HEK293T (cell line): ENCODE data around the gene HOXB3.

Experiments used
- ELF4 ChIP-seq: fragments of 450-650 bp; IDR thresholded peaks from 2 replicates; pipeline ENCODE4 v1.6.1; 2017; ENCODE audit warnings: antibody characterized with exemption
- FOXA1 ChIP-seq: fragments of 450-650 bp; IDR thresholded peaks from 2 replicates; pipeline ENCODE4 v1.6.1; 2016; ENCODE audit warnings: mild to moderate bottlenecking
- FOXK2 ChIP-seq: fragments of 450-650 bp; IDR thresholded peaks from 2 replicates; pipeline ENCODE4 v1.6.1; 2016; ENCODE audit warnings: mild to moderate bottlenecking
- FOXM1 ChIP-seq: fragments of 450-650 bp; IDR thresholded peaks from 2 replicates; pipeline ENCODE4 v1.6.1; 2017; ENCODE audit warnings: mild to moderate bottlenecking, borderline replicate concordance
- PKNOX1 ChIP-seq: fragments of 450-650 bp; IDR thresholded peaks from 2 replicates; pipeline ENCODE4 v1.6.1; 2016
- SP1 ChIP-seq: fragments of 450-650 bp; IDR thresholded peaks from 2 replicates; pipeline ENCODE4 v1.6.1; 2017
- SUZ12 ChIP-seq: fragments of 450-650 bp; IDR thresholded peaks from 2 replicates; pipeline ENCODE4 v1.6.1; 2016; ENCODE audit warnings: mild to moderate bottlenecking
- TARDBP ChIP-seq: fragments of 450-650 bp; IDR thresholded peaks from 2 replicates; pipeline ENCODE4 v1.6.1; 2016
- ZNF384 ChIP-seq: fragments of 450-650 bp; IDR thresholded peaks from 2 replicates; pipeline ENCODE4 v1.6.1; 2016

GRCh38 chr17:48523010-48523409 lies 67.0 kb downstream of the HOXB3 start:
- TF ChIP-seq ZNF384 (no peak), ELF4 (no peak), FOXK2 (no peak), SUZ12 (no peak), SP1 (no peak), TARDBP (no peak), FOXM1 (no peak), PKNOX1 (no peak), FOXA1 (no peak)
